NCI-H510A (cell line): ENCODE results near the gene PARM1.

Experiments
- DNase-seq: peaks from one replicate; lab custom pipeline; 2025; lab: John Stamatoyannopoulos, UW

PARM1 gene

DNA sequence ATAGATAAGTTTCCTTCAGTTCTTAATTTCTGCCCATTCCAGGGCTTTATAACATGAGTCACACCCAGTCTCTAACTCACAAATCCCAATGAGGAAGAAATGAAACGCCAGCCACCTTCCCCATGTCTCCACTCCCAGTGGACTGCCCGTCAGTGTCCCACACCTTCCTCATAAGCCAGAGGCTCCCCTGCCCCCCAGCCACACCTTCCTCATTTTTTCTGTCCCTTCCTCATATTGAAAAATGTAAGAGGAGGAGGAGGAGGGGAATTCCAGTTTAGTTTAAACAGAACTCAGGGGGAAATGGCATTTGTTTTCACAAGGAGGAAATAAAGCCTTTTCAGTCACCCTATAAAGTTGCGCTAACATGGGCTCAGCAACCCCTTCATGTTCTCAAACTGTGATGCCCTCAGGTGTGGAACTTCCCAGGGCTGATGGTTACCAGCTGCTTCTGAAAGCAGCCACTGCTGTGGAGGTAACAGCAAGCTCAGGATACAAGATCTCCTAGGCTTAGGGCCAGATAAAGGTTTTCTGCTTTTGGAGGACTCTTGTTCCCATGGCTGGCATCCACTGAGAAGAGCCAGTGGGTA, 97.8 kb downstream of the PARM1 start:
- DNase-seq: no peak

DNA sequence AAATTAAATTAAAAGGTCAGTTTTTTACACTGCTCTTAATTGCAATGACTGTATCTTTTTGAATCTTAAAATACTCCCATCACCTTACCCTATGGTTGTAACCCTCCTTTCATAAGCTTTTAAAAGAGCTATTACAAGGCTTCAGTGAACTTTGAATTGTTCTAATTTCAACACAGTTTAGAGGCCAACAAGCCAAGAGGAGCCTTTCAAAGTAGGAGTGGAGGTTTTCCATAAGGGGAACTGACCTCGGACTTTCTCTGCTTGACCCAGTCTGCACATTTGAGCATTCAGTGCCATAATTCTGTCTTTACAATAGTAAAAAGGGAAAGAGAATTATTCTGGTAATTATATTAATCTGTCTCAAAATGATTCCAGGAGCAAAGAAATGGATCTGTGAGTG, 98.9 kb downstream of the PARM1 start:
- no peak for DNase-seq

DNA sequence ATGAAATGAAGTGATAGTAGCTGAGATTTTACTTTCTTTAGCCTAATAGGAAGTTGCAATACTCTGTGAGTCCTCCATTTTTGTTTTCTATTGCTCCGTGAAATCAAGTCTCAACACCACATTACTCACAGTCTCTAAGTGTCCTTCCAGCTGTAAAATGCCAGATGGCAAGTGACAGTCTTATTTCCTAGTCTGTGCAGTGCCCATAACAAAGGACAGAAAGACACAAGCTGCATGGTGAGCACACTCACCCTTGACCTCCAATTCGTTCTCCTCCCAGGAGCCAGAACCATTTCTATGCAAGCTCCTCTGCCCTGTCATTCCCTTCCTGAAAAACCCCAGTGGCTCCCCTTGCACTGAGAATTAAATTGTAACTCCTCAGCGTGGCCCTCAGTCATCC, 101.6 kb downstream of the PARM1 start:
- DNase-seq: no peak

DNA sequence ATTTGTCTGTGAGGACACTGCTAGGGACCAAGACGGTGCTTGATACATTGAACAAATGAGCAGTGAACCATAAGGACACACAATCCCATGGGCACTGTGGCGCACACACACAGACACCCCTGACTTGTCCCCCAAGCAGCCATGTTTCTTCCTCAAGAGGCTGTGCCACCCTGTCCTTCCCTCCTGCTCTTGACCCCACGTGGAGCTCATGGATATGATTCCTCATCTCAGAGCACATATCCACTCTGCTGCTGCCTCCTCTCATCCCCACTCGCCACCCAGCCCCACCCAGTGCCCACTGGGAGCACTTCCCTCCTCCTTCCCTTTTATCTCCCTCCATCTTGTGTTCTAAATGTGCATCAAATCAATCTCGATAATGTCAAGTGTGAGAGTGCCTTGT, 102.4 kb downstream of the PARM1 start:
- no peak for DNase-seq

DNA sequence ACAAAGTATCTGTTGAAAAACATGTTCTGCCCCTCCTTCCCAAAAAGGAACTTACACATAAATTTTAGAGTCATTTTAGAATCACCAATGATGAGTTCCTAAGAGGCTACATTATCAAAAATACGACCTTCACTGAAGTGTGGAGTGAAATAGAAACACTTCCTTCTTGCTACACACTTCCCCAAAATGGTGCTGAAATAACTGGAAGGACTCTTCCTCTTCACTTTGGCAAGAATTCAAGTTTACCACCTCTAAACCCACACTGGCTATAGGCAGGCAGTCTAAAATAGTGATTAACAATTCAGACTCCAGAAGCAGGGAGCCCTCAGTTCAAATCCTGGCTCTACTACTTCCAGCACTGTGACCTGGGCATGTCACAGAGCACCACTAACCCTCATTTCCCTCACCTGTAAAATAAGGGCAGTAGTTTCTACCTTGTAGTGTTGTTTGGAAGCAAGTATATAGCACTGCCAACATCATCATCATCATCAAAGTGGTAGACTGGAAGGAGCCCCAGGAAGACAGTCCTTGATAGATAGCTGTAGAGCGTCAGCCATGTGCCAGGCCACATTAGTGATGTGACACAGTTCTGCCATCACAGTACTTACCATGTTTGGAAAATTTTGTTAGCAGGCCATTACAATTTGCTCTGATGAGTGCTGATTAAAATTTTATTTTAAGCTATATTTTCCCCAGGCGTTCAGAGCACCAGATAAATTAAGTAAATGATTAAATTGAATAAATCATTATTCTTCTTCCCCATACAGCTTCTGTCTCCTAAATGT, 103.3 kb downstream of the PARM1 start:
- no peak for DNase-seq

DNA sequence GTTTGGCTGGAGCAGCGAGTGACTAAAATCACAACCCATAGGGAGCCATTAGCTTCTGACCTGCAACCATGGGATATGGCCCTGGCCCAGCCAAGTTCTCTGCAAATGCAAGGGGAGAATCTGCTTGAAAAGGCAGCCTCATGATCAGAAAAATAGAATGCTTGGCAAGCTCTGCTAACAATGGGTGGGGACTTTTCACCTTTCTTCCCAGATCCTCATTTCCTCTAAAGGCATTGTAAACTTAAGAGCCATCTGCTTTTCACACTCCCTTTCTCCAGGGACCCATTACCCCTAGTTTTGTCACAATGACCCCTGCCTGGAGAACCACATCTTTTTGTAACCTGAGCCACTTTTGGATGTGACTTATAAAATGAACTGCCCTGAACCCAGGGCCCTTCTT, 104.3 kb downstream of the PARM1 start:
- no peak for DNase-seq

DNA sequence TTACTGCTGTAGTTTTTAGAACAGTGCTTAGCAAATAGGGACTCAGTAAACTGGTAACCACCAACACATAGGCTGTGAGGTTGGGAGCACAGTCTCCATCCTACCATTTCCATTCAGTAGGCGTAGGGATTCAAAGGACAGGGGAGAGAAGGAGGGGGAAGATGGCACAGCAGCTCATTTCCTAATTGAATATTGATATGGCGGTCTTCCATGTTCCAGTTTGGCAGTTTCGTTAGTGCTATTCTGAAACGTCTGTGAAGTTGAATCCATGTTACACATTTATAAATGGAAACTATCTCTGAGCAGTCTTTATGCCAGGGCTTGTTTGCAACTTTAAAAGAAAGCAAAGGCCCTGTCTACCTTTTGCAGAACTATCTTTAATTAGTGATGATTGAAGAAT, 105.5 kb downstream of the PARM1 start:
- no peak for DNase-seq

DNA sequence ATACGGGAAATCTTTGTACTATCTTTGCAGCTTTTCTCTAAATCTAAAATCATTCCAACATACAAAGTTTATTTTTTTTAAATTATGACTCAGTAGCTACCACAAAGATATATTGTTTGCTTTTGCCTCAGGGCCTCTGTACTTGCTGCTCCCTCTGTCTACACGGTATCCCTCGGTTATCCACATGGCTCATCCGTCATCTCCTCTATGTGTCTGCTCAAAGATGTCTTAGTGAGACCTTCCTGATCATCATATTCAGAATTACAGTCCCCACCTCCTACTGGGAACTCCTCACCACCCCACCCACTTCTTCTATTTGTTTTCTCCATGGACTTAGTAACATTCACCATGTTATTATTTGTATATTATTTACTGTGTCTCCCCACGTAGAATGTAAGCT, 107.8 kb downstream of the PARM1 start:
- DNase-seq: no peak

DNA sequence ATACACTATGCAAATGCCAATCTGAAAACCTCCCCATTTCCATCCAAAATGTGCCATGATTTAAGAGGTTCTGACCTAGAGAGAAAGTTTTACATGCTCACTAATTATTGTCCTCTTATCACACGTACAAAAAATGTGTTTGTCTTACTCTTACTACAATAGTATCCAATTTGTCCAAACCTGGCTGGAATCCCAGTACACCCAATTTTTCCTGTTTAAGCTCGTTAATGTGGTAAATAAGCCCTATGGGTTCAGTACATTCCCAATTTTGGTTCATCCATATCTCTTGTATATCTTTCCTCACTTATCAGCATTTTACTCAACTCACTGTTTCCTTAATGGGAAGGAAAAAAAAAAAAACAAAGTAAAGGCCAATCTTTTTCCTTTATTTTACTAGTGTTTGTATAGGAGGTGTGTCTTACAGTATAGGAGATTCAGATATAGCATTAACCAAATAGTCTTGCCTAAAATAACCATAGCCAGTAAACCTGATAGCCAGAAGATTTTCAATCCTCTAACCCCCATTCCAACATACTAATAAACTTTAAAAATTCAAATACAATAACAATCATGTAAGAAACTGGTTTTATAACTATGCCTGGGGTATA, 109.8 kb downstream of the PARM1 start:
- DNase-seq: no peak

DNA sequence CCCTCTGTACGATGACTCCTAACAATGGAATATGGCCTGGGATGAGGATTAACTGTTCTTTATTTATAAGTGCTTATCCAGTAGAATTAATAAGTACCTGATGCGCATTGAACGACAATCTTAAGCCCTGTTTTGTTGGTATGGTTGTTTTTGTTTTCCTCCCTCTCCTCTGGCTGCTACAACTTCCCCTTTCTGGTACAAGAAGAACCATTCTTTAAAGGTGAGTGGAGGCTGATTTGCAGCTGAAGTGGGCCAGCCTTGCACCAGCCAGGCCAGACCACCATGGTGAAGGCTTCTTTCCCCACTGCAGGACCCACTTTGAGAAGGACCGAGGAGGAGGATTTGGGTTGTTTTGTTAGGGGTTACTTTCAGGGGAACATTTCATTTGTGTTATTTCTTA, 113.3 kb downstream of the PARM1 start:
- no peak for DNase-seq

DNA sequence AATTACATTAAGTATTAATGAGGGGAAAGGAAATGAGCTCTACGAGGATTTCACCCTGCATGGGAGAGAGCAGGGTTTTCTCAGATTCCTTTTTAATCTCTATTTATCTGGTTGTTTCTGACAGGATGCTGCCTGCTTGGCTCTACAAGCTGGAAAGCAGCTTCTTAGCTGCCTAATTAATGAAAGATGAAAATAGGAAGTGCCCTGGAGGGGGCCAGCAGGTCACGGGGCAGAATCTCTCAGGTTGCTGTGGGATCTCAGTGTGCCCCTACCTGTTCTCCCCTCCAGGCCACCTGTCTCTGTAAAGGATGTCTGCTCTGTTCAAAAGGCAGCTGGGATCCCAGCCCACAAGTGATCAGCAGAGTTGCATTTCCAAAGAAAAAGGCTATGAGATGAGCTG, 113.7 kb downstream of the PARM1 start:
- DNase-seq: no peak

DNA sequence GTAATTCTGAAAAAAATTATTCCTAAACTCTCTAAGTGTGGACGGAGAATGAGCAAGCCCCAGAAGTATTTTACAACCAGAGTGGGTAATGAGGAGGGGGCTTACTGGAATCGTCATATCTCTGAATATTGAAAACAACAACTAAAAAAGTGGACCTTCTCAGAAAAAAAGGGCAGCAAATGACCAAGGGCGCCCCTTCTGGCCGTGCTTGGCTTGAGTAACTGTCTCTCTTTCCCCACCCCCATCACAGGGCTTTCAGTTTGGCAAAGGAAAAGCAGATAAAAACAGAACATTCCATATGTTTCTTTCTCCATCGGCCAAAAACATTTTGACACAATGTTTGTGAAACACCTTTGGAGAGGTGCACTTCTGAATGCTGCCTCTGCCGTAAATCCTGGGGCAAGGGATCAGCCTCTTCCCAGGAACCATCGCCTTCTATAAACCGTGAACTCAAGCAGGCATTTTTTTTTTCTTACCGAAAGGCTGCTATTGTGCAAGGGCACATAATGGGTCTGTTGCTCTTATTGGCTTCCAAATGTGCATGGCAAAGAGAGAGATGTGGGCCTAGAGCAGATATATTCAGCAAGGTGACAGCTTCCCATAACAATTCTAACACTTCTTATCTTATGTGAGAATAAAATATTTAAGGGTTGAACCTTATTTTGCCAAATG, 115.4 kb downstream of the PARM1 start:
- DNase-seq: no peak

DNA sequence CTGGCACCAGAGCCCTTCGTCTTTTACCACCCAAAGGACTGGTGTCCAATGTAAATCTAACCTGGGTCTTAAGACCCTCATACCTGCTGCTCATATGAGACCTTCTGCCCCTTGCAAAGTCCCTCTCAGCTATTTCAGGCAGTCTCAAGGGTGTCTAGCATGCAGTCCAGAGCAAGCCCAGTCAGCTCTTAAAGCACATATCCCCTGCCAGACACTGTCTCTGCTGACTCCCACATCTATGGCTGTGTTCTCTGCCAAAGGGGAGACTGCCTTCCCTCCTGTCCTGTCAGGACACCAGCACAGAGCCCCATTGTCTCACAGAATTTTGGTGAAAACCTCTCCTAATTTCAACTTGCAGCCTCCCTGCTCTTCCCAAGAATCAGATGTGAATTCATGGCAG, 118.5 kb downstream of the PARM1 start:
- DNase-seq: no peak

DNA sequence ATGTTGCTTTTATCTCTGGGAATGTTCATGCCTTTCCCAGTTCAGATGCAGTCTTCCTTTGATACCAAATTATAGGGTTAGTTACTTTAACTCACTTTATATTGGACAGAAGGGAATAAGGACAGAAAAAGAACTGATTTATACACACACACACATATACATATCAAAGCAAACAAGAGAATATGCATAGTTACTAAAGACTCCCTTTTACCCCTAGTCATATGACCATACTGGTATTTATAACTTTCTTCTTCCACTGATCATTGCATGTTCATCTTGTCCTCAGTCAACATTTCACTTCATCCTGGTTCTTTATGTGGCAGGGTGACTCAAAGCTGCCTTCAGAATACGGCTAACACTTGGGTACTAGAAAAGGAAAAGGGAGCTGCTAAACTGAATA, 120.4 kb downstream of the PARM1 start:
- no peak for DNase-seq

DNA sequence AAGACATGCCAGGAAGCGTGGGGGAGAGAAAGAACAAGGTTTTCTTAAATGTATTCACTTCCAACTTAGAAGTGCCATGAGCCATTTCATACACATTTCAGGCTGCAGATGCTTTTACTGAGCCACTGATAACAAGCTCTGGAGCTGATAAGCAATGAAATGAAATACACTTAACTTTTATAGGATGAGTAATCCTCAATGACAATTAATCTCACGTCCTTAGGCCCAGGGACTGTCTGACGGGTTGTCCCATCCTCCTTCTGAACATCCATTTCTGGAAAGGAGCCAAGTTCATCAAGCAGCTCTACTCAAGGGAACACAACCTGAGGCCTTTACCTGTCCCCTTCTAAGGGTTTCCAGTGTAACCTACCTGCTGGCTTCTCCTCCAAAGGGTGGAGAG, 121.2 kb downstream of the PARM1 start:
- DNase-seq: no peak

DNA sequence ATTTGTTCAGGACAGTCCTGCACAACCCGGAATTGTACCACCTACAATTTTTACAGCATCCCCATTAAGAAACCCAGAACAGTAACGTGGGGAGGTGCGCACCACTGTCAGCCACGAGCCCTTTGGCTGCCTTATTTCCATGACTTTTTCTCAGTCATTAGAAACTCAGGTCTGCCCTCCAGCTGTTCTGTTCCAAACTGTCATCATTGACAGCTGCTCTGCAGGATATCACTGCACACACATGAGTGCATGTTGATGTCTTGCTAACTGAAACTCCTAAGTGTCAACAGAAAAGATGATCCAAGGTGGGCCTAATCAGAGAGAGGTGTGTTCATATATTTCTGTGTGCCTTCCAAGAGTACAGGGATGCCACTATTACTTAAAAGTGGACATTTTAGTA, 123.4 kb downstream of the PARM1 start:
- no peak for DNase-seq

DNA sequence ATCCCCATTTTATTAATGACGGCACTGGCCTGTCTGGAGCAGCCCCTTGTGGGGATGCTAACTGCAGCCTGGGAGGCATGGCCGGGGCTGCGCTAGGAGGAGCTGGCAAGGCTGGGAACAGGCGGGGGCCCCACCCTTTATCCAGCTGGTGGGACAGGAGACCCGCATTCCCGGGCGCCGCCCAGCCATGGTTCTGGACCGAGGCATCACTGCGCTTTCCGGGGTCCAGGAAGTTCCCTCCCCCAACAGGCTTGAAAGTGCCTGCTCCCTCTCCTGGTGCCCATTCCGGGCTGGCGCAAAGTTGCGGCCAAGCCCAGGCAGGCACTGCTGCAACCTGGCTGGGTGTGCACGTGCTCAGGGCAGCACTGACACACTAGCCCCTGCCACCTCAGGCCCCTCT, 124.5 kb downstream of the PARM1 start:
- no peak for DNase-seq

DNA sequence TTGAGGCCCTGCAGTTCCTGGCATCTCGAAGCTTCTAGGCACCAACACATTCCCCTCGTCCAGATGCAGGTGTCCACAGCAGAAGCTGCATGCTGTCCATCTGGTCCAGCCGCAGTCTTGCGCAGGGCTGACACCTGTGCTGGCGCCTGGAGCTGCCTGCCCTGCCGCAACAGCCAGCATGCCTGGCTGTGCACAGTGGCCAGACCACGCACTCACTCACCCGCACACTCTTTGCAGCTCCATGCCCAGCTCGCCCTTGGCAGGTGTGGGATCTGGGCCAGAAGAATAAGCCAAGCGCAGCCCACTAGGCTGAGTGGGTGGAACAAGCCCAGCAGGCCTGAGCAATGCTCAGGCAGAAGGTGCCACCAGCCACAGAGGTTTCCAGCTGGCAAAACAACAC, 125.6 kb downstream of the PARM1 start:
- no peak for DNase-seq

DNA sequence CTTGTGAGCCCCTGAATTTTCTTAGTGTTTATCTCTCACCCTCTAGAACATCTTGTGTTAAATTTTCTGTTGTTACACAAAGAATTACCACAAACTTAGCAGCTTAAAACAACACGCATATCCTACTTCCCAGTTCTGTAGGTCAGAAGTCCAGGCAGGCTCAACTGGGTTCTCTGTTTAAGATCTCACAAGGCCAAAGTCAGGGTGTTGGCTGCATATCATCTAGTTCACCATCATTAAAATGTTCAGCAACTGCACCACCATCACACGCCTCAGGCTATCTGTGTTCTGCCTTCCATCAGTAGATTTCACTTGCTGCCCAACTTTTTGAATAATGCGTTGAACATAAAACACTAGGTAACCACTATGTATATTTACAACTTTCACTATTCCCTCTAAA, 130.5 kb downstream of the PARM1 start:
- no peak for DNase-seq

DNA sequence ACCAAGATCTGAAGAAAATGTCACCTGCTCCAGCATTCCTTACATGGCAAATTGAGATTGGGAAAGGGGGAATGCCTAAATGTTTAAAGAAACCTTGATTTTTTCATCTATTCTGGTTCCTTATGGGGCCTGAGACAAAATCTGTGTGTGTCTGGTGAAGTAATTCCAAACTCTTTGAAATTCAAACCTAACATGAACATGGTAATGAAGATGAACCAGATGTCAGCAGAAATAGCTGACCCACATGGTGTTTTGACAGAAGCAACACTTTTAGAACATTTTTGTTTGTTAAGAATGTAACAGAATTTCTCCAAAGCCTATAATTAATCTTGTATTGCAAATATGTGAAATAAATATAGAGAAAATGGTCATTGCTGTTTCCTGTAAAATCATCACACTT, 133.0 kb downstream of the PARM1 start:
- DNase-seq: no peak

DNA sequence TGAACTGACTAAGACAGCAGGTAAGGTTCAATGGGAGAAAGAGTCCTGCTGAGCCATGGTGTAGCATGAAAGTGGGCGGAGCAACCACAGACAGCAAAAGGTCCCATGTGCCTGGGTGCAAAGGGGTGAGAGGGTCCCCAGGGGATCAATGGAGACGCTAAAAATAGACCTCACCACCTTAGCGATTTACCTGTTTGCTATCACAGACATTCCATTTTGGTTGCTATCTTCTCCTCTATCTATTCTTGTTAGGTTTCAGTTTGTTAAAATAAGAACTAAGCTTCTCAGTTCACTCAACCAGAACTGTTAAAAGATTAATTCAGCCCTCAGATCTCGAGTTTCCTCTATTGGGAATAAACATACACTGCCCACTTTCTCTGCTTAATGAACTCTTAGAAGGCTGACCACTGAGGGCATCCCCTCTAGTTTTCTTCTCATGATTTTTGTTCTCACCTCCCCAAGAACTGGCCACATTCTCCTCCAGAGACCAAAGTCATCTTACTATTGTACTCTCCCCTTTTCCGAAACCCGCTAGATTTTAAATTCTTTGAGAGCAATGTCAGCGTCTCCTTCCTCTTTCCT, 136.7 kb downstream of the PARM1 start:
- DNase-seq: no peak

DNA sequence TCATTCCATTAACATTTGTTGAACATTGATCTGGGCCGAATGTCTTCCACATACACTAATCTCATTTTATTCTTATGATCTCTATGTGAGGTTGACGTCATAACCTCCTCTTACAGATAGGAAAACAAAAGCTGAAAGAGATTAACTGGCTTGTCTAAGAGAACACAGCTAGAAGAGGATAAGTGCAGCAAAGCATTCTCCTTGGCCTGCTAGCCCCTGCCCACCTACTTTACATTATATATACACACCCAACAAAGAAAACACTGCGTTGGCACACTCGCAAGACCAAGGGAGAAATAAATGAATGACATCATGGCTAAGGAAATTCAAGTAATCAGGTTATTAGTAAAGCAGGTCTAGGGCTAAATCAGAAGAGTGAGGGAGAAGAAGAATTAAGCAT, 138.4 kb downstream of the PARM1 start:
- no peak for DNase-seq

DNA sequence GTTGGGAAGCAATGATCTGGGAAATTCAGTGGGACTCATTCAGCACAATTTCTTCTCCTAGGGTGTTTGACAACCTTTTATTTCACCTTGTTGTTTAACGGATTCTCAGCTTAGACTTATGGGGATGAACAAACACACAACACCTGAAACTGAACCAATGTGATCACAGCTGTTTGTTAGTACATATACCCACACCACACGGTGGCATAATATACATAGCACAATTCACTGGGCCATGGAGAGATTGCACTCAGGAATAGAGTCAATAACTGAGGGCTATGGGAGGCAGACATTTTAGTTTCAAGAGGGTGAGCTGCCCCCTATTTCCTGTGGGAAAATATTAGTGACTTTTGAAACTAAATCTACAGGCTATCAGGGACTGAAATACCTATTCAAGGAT, 148.0 kb downstream of the PARM1 start:
- no peak for DNase-seq
